Pancreas (tissue), 10 donors: ENCODE measurements around the gene PLA2R1. TPM values are rescaled to one million over a fixed set of nuclear protein-coding genes. Genes with fewer than 3 reads are reported as not detected.
"Not testable (repeated sequence)": the region's sequence is repeated elsewhere in the genome, so short reads cannot be mapped to it uniquely, and the experiment has no call there.

ENCODE experiments used
- ATAC-seq, 4 donors: fragments of 200-7000 bp; cut with Tn5 transposase; one replicate each; pipeline versions ENCODE4 v1.8.0 to v1.9.1; 2020; ENCODE audit warnings: mild to moderate bottlenecking in 4 of 4, moderate library complexity in 4 of 4
- DNase-seq, 6 donors: peaks; one replicate each; pipeline ENCODE4 v3.0.0-alpha.2; 2020
- FAIRE-seq: peaks from 2 replicates; lab custom pipeline; 2012; peaks lifted over from hg19 to GRCh38; lab: Jason Lieb, UNC
- H3K27ac ChIP-seq, 4 donors: fragments of 200-600 bp; sonication (generic); 1 replicate in 3 of 4; 2 replicates in 1 of 4; pipeline versions ENCODE4 v1.5.0 to v1.8.0; 2020
- H3K27me3 ChIP-seq, 4 donors: fragments of 200-600 bp; one replicate each; pipeline ENCODE4 v1.8.0; 2021
- H3K36me3 ChIP-seq, 3 donors: fragments of 200-600 bp; sonication (generic) in 1 of 3; one replicate each; pipeline versions ENCODE4 v1.5.0 to v1.8.0; 2020 to 2021
- H3K4me1 ChIP-seq, 3 donors: fragments of 200-600 bp; one replicate each; pipeline ENCODE4 v1.8.0; 2021
- H3K4me3 ChIP-seq, 4 donors: fragments of 200-600 bp; sonication (generic) in 2 of 4; one replicate each; pipeline versions ENCODE4 v1.5.0 to v1.8.0; 2020 to 2021
- H3K9me3 ChIP-seq, 4 donors: fragments of 200-600 bp; one replicate each; pipeline ENCODE4 v1.8.0; 2021
- WGBS, 2 donors: extraction: QIAGEN DNeasy Blood & Tissue Kit; methylation state at CpG; one replicate each; pipeline ENCODE4 v1.1.7; 2013; 5-methylcytosine and 5-hydroxymethylcytosine counted together
- intact Hi-C, 3 donors: fragments of 100-400 bp; cut with DNase I; formaldehyde crosslinking; loops; one replicate each; pipeline versions ENCODE4 v1.11.1 to v1.14.2; 2022
- polyA plus RNA-seq, 2 donors: library from polyadenylated mRNA; stranded (reverse); fragments of 200-250 nt; gene quantifications; one replicate each; pipeline ENCODE4 v1.2.3, GENCODE V29; 2013
- total RNA-seq, 6 donors: library from RNA; stranded (reverse); fragmentation: NEBNext Ultra II Directional in 4 of 6; extraction: Animal tissue kit (Norgen Biotek cat#: 25700) in 4 of 6; gene quantifications; one replicate each; pipeline versions ENCODE4 v1.2.1 to v1.2.4, GENCODE V29; 2021 to 2023
- TF ChIP-seq, protein P1 (sequence below), 4 donors: fragments of 200-600 bp; sonication (generic) in 3 of 4; IDR thresholded peaks; one replicate each; pipeline versions ENCODE4 v1.5.0 to v1.8.0; 2021; ENCODE audit warnings: antibody characterized with exemption in 4 of 4
- donor health status: healthy with polysubstance abuse.
- donor health status: DM: no; HTN: no; CAD: no; lungs with moderate emphysema.
- donor health status: DM: no; HTN: no; CAD: no.
- donor health status: control.
- donor health status: control.
- donor health status: Bipolar disorder and iron deficiency.
- donor health status: DM: yes; HTN: yes; CAD: no.
- donor health status: DM: no; HTN: no; CAD: no.
- donor health status: DM: no; HTN: no; CAD: no.
- donor health status: DM: yes; HTN: yes; CAD: no.

PLA2R1 gene
- total and polyA plus RNA-seq, 8 donors = 0.16 to 1.5 (median 0.69) TPM

DNA sequence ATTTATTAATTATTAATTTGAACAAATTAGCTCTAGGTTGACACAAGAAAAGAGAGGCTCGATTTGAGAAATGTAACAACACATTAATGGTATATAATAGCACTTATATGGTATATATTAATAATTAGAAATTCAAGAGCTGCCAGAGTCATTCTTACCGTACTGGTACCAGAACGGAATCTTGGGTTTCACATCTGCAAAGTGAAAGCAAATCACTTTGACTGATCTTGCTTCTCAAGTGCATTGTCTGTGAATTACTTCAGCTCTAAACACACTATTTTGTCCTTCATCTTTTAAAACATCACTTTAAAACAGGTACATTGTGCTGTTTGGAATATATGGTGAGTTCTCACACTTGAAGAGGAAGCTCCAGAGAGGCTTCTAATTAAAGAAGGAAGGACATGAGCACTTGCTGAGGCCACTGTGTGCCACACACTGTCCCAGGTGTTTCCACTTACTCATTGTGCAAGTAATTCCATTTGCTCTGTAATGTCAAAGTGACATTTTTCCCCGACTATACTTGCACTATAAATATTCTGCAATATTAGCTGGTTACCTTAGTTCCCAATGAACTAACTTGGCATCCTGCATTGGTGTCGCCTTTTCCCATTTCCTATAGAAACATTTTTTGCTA is 85.8 kb downstream of the PLA2R1 start:
- H3K27me3 ChIP-seq = no peaks in the 10 kb centered on the region
- intact Hi-C loops = no loop called here

DNA sequence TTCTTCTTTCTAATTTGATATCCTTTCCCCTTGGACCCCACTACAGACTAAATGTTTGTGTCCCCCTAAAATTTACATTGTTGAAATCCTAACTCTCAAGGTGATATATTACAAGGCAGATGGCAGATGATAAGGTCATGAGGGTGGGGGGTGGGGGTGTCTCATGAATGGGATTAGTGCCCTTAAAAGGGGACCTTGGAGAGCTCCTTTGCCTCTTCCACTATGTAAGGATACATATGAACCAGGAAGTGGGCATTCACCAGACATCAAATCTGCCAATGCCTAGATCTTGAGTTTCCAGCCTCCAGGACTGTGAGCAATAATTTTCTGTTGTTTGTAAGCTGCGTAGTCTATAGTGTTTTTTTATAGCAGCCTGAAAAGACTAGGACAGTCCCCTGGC is 89.1 kb downstream of the PLA2R1 start:
- no peak for FAIRE-seq
- H3K36me3 ChIP-seq = no peaks in the 10 kb centered on the region
- no peaks in the 10 kb centered on the region for H3K27me3 ChIP-seq
- DNase-seq = no peak
- H3K9me3 ChIP-seq = no peaks in the 10 kb centered on the region
- TF ChIP-seq, protein P1, sequence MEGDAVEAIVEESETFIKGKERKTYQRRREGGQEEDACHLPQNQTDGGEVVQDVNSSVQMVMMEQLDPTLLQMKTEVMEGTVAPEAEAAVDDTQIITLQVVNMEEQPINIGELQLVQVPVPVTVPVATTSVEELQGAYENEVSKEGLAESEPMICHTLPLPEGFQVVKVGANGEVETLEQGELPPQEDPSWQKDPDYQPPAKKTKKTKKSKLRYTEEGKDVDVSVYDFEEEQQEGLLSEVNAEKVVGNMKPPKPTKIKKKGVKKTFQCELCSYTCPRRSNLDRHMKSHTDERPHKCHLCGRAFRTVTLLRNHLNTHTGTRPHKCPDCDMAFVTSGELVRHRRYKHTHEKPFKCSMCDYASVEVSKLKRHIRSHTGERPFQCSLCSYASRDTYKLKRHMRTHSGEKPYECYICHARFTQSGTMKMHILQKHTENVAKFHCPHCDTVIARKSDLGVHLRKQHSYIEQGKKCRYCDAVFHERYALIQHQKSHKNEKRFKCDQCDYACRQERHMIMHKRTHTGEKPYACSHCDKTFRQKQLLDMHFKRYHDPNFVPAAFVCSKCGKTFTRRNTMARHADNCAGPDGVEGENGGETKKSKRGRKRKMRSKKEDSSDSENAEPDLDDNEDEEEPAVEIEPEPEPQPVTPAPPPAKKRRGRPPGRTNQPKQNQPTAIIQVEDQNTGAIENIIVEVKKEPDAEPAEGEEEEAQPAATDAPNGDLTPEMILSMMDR (IDR thresholded peaks at IDR 0.05) = no peak
- intact Hi-C loops = no loop called here
- H3K4me1 ChIP-seq = no peaks in the 10 kb centered on the region
- ATAC-seq = no peak
- H3K27ac ChIP-seq = no peak overlapping the region
- 81 to 97% methylated on average over 1 of the region's 1 CpG for WGBS, 2 donors
- no peak overlapping the region for H3K4me3 ChIP-seq

More for the DNA sequence above, 85.8 kb downstream of the PLA2R1 start:
- 60 to 64% methylated on average over 5 of the region's 5 CpGs for WGBS, 2 donors
- Histone ChIP-seq H3K36me3 (no peaks in the 10 kb centered on the region), H3K9me3 (no peaks in the 10 kb centered on the region), H3K4me3 (no peak overlapping the region), H3K4me1 (no peaks in the 10 kb centered on the region), H3K27ac (no peak overlapping the region)
- no peak for FAIRE-seq
- ATAC-seq = no peak
- TF ChIP-seq, protein P1 (IDR thresholded peaks at IDR 0.05) = no peak
- DNase-seq = no peak

DNA sequence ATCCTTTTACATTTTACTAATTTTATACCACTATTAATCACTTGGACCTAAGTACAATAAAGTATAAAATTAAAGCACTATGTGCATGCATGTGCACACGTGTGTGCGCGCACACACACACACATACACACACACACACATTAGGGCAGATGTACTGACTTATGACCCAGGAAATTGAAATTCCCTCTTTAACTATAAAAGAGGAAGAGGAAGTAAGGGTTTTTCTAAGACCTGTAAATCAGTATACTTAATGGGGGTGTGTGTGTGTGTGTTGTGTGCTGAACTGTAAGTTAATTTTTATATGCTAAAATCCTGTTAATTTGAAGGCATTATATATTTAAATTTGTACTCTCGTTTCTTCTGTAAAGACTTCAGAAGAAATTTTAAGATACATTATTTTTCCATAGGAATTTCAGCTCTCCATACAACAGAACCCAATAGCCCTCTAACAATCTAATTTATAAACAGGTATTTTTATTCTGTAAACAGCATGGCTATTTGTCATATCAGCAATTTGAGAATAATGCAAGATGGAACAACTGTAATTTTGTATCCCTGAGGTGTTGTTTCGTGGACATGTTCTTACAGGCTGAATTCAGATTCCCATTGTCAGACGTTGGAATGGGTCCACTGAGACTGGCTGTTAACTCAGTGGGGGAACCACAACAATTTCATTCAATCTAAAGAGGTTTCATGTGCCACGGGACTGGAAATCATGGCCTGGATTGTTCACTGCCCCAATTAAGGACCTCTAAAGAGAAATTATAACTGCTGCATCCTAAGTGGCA is 90.9 kb downstream of the PLA2R1 start:
- TF ChIP-seq, protein P1 (IDR thresholded peaks at IDR 0.05) = no peak
- Histone ChIP-seq H3K36me3 (no peaks in the 10 kb centered on the region), H3K9me3 (no peaks in the 10 kb centered on the region), H3K4me3 (no peak overlapping the region), H3K4me1 (no peaks in the 10 kb centered on the region), H3K27ac (no peak overlapping the region), H3K27me3 (no peaks in the 10 kb centered on the region)
- no peak for DNase-seq
- no peak for ATAC-seq
- no peak for FAIRE-seq
- intact Hi-C loops = no loop called here
- WGBS, 2 donors = 74 to 82% methylated on average over 7 of the region's 7 CpGs

DNA sequence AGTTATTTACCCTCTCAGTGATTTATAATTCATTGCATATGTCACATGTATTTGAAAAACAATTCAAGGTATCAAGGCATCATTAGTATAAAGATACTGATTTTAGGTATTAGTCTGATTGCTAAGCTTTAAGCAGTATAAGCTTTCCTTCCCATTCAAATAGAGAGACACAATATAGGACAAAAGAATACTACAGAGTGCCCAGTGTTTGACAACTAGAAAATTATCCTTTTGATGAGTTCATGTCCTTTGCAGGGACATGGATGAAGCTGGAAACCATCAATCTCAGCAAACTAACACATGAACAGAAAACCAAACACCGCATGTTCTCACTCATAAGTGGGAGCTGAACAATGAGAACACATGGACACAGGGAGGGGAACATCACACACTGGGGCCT is 91.9 kb downstream of the PLA2R1 start:
- H3K4me1 ChIP-seq, intact Hi-C loops, H3K36me3 ChIP-seq, H3K27ac ChIP-seq, H3K4me3 ChIP-seq, DNase-seq, H3K9me3 ChIP-seq, ATAC-seq, H3K27me3 ChIP-seq, FAIRE-seq: not testable (repeated sequence)
- WGBS, 2 donors = 91 to 100% methylated on average over 1 of the region's 1 CpG

DNA sequence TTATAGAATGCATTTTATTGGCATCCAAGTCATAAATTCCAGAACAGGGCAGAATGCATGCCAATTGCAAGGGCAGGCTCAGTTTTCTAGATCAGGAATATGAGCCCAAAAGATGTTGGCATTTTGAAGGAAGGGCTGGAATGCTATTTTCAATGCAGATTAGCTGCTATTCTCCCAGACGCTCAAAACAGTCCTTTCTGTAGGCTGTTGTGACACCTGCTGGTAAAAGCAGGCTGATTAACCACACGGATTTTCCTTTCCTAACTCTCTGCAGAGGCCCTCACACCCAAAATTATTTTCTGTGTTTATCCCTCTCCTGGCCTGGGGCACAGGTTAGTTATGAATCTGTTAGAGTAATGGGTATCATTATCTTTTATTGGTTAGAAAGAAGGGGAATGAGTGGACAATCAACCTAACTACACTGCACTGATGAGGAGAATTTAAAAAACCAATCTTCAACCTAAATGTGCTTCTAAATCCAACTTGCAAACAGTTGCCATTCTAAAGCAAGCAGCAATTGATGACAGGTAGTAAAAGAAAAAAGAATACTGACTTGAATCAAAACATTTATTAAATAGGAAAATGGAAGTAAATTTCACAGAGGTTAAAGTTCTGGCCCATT is 94.0 kb downstream of the PLA2R1 start:
- intact Hi-C loops = no loop called here
- WGBS, 2 donors = 4% methylated on average over 2 of the region's 2 CpGs
- peak in 1 of 6 donors; percentile 20 for DNase-seq
- TF ChIP-seq, protein P1 (IDR thresholded peaks at IDR 0.05) = peak in 1 of 4 donors; percentile 11
- FAIRE-seq = no peak
- no peaks in the 10 kb centered on the region for H3K4me1 ChIP-seq
- H3K36me3 ChIP-seq = no peaks in the 10 kb centered on the region
- no peaks in the 10 kb centered on the region for H3K9me3 ChIP-seq
- H3K4me3 ChIP-seq = no peak overlapping the region
- ATAC-seq = peak in 3 of 4 donors; percentile 53 to 74 (median 70)
- no peak overlapping the region for H3K27ac ChIP-seq
- H3K27me3 ChIP-seq = no peaks in the 10 kb centered on the region
